NCI-H226 (cell line): ENCODE results near the gene INPP5A.

ENCODE experiments used
- DNase-seq: peaks from one replicate; pipeline ENCODE4 v3.0.0-alpha.2; 2015

INPP5A gene

DNA sequence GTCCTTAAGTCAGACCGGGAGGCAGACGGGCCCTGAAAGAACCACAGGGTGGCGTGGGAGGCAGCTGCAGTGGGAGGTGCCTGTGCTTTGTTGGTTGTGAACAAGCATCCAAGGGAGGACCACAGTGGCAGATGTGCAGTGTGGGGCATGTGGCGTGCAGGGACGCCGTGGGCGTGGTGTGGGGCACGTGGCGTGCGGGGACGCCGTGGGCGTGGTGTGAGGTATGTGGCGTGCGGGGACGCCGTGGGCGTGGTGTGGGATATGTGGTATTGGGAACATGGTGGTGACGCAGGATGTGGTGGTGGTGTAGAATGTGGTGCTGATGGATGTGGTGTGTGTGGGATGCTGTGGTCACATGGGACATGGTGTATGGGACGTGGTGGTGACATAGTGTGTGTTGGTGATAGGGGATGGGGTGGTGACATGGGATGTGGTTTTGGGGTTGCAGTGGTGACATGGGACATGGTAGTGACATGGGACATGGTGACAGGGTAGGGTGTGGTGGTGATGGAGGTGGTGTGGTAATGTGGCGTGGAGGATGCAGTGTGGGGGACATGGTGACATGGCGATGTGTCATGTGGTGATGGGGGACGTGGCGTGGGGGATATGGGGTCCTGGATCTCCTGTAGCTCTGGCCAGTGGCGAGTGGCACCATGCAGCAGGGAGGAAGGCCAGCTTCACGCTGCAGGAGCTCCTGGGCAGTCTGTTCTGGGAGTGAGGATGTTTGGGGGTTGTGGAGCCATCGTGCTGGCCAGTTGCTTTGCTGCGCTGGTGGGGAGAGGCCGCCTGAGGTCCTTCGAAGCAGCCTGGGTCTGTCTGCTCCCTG, 78.8 kb downstream of the INPP5A start:
- DNase-seq = no peak

DNA sequence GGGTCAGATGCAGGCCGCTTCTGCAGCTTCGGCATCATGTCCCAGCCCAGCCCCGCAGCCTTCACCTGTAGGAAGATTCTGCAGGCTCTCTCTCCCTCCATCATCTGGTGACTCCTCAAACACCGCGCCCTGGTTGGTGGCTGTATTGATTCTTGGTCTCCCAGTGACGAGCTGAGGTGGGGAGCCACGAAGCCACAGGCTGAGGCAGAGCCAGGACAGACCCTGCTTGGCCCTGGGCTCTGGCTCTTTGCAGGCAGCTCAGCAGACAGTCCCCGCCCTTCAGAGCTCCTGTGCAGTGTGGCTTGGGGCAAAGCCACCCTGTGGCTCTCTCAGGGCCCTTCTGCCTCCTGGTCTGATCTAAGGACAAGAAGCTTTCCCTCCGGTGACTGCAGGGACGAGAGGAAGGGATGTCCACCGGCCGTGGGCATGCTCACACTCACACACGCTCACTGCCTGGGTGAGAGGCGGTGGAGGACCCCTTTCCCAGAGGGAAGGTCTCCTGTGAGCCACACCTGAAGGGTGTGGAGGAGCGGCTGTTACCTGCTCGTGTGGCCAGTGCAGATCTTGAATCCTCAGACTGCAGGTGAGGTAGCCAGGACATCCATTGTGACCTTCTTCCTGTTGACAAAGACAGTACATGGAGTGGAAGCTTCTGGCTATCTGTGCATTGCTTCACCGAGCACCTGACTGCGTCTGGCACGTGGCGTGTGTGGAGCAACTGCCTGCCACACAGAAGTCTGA, 79.6 kb downstream of the INPP5A start:
- DNase-seq = no peak

DNA sequence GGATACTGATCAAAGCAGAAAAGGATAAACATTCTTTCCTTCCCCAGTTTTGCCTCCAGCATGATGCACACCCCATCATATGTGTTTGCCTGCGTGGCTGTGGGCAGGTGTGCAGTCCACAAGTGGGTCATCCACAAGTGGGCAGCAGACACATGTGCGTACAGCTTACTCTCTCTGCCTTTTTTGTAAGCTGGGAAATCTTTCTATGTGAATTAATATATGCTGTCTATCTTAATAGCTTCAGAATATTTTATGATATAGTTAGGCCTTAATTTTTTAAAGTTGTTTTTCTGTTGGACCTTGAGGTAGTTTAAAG, 80.1 kb downstream of the INPP5A start:
- no peak for DNase-seq

DNA sequence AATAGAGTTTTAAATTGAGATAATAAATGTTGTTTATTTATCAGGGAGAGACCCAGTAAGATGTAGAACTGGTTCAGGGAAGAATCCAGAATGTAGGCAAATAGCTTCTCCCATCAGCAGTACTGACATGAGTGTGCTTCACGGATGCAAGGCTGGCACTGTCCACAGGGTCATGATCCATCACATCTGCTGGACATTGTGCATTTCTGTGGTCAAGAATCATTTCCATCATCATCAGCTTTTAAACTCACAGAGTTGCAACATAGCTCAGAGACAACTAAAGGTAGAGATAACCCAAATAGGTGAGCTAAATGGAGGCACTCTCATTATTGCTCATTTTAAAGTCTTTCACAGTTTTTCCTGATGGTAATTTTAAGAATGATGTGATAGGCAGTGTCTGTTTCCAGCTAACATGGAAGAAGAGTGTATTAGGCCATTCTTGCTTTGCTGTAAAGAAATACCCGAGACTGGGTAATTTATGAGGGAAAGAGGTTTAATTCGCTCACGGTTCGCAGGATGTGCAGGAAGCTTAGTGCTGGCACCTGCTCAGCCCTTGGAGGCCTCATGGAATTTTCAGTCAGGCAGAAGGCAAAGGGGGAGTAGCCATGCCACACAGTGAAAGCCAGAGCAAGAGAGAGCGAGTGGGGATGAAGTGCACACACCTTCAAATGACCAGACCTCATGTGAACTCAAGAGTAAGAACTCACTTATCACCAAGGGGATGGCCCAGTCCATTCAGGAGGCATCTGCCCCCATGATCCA, 80.8 kb downstream of the INPP5A start:
- DNase-seq = no peak

DNA sequence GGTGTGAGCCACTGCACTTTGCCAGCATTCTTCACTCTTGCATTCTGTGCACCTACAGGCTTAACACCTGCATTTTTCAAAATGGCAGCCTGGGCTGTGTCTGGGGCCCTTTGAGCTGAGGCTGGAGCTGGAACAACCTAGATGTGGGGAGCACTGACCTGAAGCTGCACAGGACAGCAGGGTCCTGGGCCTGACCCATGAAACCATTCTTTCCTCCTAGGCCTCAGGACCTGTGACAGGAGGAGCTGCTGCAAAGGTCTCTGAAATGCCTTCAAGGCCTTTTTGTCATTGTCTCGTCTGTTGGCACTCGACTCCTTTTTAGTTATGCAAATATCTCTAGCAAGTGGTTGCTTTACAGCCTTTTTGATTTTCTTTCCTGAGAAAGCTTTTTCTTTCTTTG, 82.3 kb downstream of the INPP5A start:
- no peak for DNase-seq

DNA sequence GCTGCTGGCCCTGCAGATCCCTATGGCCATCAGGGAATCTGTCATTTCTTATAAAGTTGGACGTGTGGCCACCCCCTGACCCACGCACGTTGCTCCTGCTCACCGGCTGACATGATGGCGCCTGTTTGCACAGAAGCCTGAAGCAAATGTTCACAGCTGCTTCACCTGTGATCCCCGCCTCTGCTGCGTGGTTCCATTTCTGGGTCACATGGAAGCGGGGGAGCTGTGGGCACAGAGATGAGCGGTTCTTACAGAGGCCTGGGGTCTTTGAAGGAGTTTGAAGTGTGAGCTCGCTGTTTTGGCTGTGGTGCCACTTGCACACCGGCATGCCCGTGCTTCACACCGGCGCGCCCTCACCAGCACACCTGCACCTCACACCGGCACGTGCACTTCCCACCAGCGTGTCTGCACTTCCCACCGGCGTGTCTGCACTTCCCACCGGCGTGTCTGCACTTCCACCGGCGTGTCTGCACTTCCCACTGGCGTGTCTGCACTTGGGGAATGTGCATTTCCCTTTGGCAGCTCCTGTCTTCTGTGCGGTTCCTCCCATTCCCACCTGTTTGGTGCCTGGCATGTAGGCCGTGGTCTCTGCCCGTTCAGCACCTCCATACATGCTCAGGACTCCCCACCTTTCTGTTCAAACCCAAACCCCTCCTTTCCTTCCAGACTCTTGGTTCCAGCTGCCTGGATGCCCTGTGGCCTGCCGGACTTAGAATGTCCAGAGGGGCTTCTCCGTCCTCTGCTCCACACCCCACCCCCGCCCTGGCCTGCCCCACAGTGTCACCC, 86.7 kb downstream of the INPP5A start:
- no peak for DNase-seq

DNA sequence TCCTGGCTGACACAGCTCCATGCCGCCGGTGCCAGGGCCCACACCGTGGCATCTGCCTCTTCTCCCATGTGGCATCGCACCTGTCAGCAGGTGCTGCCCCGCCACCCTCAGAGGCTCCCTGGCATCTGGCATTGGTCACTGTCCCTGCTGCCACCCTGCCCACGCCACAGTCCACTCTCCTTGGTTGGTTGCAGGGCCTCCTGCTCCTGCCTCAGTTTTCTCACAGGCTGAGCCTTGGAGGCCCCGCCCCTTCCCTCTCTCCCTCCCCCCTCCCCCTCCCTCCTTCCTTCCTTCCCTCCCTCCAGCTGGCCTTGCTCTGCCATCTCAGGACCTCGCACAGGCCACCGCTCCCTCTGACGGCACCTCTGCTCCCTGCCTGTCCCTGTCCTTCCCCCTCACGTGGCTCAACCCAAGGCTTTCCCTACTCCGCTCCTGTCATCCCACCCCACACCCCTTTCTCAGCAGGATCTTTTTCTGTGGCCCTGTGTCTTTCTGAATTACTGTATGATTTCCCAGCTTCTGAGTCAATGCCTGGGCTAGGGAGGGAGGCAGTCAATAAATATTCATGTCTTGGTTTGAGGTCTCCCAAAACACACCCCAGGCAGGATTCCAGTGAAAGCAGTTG, 87.4 kb downstream of the INPP5A start:
- DNase-seq = no peak

DNA sequence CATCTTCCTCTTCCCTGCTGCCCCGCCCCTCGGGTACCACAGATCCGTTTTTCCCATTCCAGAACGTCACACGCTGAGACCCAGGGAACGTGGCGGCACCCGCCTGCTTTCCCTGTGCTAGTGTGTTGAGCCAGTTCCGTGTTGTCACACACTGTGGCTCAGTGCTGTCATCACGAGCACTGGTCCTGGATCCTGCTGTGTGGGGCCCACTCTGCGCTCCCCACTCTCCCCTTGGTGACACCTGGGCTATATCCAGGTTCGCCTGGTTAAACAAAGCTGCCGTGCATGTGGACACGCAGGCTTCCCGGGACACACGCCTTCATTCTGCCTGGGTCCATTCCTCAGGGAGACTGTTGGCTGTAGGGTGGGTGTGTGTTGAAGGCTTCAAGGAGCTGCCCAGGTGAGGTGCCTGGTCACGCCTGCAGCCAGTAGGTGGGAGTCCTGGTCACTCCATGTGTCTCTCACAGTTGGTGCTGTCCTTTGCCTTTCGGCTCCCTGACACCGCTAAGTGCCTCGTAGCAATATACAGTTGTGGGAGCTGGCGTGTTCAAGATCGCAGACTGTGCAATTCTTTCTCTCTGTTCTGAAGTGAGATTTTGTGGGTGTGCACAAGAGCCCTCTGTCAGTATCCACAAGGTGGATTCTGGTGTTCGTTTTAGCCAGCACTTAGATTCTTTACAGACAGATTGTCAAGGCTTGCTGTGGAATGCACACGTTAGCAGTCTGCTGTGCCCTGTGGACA, 88.6 kb downstream of the INPP5A start:
- DNase-seq = no peak

DNA sequence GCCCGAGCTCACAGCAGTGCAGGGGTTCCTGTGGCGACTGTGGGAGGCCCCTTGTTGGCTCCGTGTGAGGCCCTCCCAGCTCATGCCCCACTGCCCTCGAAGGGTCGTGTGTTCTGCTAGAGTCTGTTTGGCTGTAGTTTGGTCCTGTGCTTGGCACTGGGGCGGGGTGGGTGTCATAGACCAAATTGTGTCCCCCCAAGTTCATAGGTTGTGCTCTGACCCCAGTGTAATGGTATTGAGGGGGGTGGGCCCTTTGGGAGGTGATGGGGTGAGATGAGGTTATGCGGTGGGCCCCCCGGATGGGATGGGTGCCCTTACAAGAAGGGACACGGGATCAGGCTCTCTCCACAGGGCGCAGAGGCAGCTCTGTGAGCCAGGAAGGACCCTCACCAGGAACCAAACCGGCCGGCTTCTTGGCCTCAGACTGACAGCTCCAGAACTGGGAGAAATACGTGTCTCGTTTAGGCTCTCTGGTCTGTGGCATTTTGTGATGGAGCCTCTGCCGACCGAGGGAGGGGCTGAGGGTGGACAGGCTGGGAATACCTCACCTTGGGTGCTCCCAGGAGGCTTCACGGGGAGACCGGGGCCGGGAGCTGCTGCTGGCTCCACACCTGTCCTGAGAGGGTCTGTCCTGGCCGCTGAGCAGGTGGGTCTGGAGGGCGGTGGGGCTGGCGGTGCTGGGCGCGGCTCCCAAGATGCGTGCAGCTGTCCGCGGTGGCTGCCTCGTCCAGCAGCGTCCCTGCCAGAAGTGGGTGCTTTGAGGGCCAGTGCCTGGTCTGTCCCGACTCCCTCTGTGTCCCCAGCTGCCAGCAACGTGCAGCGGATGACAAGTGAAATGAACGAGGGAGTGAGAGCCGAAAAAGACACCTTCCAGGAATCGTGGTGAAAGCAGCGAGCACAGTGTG, 89.4 kb downstream of the INPP5A start:
- no peak for DNase-seq

DNA sequence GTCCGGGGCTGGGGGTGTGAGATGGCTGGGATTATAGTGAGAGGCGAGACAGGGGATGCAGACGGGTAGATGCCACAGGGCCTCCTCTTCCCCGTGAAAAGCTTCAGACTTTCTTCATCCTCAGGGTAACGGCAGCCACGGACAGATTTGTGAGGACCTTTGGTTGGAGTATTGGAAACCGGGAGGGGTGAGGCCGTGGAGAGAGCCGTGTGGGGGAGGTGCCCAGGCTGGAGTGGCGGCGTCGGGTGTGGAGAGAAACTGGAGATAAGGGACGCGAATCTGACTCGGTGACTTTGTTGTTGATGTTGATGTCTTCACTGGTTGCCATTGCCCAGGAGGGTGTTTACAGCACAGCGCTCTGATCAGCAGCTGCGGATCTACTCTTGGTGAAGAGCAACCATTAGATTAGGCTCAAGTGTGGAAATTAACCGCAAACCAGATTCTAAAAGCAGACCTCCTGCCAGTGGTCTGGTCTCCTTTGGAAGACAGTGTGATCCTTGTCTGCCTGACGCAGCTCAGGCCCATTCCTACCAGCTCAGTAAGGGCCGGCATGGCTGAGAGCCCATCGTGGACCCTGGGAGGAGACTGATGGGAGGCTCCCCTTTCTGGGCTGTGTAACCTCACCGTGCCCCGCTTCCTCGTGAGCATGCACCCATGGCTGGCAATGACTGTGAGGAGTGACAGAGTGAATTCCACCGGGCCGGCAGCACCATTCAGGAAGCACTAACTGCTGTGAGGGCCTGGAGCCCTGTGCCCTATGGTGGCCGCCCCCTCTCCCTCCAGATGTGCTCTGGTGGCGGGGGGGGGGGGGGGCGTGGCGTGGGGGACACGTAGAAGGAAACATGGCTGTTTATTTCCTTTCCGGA, 90.3 kb downstream of the INPP5A start:
- no peak for DNase-seq

DNA sequence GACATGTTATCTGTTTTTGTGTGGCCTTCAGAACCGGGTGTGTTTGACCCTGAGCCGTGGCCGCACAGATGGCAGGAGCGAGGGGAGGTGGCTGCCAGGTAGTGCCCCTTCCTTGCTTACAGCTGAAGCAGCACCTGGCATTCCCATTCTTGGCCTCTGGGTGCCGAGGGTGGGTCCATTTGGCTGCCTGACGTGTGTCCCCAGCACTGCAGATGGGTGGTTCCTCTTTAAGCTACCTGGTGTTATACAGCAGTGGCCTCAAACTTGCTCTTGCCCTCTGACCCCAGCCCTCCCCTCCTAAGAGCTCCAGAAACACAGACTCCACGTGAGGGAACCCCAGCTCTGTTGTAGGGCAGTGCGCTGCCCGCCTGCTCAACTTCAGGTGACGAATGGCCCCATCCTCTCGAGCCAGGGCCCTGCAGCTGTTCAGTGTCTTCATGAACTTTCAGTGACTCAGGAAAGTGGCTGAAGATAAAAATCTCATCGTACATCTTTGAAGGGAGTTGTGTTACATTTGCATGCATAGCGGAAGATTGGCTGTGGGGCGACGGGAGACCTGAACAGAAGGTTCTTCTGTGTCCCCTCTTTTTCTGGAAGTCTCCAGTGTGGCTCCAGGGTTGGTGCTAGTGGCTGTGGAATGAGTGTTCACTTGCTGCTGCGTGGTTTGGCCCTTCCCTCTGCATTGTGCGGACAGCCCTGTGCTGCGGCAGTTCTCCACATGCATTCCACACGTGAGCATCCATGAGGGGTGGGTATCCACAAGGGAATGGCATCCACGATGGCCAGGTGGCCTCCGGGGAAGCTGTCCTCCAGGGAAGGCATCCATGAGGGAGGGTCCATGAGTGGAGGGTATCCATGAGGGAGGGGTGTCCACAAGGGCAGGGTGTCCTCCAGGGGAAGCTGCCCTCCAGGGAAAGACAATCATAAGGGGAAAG, 91.6 kb downstream of the INPP5A start:
- DNase-seq = no peak

DNA sequence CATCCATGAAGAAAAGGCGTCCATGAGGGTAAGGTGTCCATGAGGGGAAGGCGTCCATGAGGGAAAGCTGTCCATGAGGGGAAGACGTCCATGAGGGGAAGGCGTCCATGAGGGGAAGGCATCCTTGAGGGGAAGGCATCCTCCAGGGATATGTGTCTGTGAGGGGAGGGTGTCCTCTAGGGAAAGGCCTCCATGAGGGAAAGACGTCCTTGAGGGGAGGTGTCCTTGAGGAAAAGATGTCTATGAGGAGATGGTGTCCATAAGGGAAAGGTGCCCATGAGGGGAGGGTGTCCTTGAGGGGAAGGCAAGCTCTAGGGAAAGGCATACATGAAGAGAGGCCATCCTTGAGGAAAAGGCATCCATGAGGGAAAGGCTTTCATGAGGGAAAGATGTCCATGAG, 92.6 kb downstream of the INPP5A start:
- no peak for DNase-seq

DNA sequence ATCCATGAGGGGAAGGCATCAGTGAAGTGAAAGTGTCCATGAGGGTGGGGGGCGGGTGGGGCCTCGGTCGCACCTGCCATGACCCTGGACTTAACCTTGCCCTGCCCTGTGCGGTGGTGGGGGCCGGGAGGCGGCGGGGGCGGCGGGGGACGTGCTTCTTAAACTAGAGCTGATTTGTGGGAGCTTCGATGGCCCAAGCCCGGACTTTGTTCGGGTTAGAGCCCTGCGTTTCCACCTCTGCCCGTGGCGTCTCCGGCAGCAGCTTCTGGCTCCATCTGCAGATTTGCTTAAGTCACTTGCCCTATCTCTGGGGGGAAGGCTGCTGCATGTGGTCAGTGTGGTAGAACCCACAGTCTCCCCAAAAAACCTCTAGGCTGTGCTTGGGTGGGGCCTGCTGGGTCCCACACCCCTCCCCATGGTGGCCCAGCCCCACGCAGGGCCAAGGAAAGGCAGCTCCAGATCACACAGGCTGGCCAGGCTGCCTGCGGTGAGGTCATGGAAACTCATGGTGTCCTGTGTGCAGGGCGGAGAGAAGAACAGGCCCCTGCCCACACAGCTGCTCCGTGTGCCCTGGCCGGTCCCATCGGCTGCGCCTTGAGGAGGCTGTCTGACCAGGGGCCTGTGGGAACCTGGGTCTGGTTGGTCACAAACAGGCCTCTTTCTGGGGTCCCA, 93.2 kb downstream of the INPP5A start:
- no peak for DNase-seq

DNA sequence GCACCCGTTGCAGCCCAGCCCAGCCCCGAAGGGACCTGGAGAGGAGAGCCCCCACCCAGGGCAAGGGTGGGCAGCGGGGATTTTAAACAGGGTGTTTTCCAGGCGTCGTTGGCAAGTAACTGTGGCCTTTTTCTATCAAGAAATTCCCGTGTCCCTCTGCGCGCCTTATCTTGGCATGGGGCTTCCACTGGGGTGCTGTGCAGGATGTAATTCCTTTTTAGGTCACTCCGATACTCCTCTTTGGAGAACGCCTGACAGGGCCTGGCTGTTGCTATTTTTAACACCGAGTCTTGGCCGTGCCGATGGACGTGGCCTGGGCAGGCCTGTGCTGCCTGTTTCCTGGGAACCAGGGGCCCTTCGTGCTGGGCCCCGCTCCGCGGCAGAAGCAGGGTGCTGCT, 93.8 kb downstream of the INPP5A start:
- DNase-seq = no peak

DNA sequence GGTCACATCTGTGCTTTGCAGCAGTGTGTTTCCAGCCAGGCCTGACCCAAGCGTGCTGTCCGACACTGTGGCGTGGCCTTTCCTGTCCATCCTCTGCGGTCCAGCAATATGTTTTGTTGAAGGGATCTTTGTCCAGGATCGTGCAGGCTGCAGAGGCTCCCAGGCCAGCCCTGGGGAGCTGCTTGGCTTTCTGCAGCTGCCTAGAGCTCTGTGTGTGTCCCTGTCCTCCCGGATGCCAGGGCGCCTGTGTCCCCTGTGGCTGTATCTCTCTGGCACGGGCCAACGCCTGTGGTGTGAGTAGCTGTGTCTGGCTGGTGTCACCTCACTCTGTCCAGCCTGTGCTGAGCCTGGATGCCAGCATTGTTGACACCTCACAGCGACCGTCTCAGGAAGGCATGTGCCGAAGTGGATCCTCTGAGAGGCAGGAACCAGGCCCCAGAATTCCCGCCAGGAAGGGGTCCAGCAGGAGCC, 94.5 kb downstream of the INPP5A start:
- DNase-seq = no peak

DNA sequence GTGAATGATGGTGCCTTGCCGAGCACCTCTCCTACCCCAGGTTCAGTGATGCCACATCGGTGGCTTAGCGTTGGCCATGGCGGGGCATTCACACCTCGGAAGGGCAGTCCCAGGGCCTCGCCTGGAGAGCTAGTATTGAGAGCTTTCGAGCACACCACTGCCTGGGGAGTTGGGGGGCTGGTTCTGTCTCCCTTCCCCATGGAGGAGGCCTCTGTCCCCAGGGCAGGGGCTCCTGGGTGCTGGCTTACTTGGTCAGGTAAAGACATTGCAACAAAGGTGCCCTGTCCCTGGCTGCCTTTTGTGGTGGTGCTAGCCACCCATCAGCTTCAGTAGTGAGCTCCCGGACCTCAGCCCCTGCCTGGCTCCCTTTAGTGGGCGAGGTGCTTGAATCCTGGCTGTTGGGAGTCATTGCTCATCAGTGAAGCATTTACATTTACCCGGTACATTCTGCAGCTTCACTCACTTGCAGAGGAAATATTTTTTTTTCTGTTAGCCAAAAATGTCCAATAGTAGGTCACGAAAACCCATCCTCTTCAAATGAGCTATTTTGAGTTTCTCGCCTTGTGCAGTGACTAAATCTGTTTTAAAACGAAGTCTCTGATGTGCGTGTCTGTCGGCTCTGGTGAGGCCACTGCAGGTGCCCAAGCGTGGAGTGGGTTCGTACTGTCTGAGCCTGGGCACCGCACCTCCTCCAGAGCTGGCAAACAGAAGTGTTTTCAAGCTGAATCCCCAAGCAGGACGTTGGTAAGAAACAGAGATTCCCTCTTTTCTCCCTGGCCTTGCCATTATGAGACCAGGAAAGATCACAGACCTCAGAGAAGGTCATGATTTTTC, 95.5 kb downstream of the INPP5A start:
- DNase-seq = no peak
